Activated CD4-positive, CD25-positive, alpha-beta regulatory T cell treated with anti-CD3 and anti-CD28 coated beads, Interleukin-2, amount 50 U/mL, for 72 hours (primary cell): ENCODE results near the gene HOMER1.

ENCODE experiments used
- DNase-seq: peaks from one replicate; pipeline ENCODE4 v3.0.0; 2021

Gene HOMER1

DNA sequence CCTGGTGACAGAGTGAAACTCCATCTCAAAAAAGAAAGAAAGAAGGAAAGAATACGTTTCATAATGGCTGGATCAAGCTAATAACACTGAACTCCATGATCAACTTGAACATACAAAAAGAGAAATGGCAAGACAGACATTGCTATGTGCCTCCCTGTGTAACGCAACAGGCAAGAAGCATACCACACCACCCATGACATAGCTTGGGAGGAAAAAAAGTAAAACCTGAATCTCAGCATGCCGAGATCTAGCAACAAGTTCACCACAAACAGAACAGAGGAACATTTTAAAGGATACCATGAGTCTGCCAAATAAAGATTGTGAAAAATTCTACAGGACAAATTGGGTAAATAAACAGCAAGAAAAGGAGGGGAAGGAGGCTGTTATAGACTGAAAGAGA, 26.7 kb downstream of the HOMER1 start:
- DNase-seq: no peak

DNA sequence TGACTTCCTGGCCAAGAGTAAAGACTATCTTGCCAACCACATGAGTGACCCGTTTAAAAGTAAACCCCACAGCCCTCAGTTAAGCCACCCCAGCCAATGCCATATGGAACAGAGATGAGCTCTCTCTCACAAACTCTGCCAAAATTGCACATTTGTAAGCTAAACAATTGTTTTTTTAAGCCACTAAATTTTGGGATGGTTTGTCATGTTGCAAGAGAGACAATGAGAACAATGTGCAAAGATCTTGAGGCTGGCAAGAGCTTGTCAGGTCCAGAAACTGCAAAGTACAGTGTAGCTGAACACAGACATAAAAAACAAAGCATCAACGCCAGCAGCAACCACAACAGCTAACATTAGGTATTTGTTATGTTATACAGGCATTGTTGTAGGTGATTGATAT, 27.8 kb downstream of the HOMER1 start:
- no peak for DNase-seq

DNA sequence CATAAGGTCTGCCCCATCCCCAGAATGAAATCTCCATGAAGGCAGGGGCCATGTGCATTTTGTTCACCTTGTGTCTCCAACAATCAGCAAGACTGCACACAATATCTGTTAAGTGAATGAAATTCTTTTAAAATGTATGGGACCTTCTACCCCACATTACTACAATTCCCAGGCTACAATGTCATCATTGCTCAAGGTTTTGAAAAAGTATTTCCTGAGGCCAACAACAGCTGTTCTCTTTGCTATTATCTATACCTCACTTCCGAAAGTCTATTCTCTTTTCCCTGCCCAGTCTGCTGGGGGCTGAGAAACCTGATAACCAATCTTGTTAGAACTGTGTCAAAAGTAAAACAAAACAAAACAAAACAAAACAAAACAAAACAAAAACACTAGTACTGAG, 29.2 kb downstream of the HOMER1 start:
- DNase-seq: no peak

DNA sequence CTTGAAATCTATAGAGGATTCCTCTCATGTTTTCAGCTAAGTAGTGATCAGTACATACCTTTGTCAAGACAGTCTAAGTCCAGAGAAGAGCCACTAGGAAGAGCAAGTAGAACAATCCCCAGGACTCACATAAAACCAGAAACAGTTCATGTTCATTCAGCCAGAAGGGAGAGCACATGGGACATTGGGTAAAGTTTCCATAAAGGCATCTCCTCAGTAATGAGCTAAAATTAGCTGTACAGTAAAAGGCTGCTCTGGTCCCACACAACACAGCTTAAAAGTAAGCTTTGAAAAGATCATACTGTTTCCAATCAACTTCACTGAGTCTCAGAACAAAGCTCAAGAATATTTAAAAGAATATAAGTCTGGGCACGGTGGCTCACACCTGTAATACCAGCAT, 32.4 kb downstream of the HOMER1 start:
- no peak for DNase-seq

DNA sequence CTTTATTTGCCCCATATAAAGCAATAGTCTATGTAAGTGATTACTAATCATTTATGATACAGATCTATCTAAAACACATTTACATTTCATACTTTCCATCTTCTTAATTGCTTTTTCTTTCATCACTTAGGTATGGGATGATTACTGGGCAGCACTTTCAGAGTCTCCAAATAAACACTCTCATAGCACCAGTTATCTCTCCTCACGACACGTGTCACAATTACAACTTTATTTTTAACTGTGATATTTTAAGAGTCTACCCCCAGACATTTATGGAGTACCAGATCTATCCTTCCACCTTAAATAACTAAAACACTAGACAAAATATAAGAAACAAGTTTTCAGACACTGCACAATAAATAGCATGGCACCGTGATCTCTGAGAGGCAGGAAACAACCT, 32.9 kb downstream of the HOMER1 start:
- DNase-seq: no peak

DNA sequence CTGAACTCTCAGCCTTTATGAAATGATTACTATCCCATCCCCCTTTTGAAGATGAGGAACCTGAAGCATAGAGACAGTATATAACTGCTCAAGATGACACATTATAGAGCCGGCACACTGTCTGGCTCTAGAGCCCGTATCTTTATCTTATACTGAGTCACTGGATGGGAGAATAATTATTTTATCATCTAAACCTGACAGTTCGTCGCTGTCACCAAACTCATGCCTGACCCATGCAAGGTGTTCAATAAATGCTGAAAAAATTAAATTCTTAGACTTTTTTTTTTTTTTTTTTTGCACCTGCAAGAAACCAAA, 38.8 kb downstream of the HOMER1 start:
- DNase-seq: no peak

DNA sequence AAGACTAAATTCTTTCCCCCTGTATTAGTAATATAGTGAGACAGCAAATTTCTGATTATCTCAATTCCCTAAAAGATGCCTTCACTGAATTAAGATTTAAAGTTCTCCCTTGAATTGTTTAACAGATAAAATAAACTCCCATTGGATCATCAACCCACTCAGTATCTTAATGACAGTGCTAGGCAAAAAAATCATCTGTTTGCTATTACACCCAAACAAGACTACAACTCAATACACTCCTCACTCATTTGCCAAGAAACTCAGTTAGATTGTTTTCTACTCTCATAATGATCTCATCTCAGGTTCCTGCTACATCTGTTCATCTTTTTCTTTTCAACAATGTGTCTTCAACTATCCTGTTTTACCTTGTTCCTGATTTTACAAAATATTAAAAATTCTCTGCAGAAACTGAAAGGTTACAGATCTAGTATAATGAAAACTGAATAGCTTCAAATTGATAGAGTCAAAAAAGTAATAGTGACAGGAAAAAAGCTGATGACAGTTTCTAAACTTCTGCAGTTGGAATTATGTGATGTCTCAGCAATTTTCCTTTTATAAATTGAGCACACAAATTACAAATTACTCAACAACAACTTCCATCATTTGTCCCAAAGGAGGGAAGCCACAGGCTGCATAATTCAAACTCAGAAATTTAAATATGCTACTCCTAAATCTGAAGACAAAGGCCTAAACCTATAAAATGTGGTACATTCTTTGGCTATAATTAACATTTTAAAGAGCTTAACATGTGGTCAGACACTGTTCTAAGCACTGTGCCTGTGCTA, 39.4 kb downstream of the HOMER1 start:
- DNase-seq: no peak

DNA sequence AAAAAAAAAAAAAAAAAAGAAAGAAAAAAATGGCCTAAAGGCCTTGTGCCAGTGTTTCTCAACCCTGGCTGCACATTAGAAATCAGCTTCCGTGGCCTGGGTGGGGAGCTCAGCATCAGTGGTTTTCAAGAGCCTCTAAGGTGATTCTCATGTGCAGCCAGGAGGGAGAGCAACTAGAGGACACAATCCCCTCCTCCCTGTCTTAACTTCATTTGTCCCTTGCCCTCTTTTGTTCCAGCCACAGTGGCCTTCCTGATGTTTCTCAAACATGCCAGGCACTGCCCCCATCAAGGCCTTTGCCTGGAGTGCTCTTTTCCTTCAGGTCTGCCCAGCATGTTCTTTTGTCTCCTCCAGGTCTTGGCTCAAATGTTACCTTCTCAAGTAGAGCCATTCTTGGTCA, 42.4 kb downstream of the HOMER1 start:
- no peak for DNase-seq

DNA sequence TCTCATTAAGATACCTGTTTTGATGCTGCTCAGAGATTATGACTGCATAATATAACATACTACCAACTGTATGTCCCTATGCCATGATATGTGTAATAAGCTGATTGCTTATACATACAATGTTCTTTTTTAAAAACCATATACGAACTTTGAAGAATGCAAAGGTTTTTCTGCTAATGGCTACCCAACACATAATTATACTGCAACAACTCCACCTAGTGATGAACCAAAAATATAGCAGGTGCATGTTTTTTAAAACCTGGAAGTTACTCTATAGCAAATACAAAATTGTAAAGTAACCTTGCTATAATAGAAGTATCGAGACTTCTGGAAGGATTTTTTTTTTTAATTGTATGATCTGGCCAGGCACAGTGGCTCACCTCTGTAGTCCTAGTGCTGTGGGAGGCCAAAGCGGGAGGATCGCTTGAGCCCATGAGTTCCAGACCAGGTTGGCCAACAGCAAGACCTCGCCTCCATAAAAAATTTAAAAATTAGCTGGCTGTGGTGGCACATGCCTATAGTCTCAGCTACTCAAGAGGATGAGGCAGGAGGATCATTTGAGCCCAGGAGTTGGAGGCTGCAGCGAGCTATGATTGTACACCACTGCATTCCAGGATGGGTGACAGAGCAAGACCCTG, 49.1 kb downstream of the HOMER1 start:
- no peak for DNase-seq

DNA sequence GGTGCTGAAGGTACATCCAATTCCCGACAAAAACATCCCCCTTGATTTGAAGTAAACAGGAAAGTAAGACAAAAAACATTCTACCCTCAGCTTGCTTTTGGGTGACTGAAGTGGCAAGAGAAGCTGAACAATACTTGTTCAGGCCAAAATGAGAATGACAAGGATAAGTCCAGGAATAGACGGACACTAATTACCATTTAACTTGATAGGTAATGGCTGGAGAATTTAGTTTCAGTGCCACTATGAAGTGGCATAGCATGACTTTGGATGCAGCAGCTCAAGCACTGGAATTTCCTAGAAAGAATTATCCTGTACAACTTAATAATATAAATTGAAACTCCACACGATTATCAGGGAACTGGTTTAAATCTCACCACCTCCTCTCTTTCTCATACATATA, 49.7 kb downstream of the HOMER1 start:
- no peak for DNase-seq

DNA sequence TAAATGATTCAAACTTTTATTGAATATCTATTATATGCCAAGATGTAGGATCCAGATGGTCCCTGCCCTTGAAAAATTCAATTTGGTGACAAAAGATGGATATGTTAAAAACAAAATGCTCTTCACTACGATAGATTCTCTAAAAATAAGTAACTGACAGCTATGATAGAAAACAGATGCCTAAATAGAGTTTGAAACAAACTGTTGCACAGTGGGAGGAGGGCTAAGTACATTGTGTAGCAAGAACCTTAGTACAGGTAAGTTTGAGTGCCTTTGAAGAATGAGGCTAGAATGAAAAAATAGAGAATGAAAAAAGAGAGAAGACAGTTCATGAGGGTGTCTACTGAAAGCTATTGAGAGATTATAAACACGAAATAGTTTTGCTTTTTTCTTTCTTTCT, 54.3 kb downstream of the HOMER1 start:
- no peak for DNase-seq

DNA sequence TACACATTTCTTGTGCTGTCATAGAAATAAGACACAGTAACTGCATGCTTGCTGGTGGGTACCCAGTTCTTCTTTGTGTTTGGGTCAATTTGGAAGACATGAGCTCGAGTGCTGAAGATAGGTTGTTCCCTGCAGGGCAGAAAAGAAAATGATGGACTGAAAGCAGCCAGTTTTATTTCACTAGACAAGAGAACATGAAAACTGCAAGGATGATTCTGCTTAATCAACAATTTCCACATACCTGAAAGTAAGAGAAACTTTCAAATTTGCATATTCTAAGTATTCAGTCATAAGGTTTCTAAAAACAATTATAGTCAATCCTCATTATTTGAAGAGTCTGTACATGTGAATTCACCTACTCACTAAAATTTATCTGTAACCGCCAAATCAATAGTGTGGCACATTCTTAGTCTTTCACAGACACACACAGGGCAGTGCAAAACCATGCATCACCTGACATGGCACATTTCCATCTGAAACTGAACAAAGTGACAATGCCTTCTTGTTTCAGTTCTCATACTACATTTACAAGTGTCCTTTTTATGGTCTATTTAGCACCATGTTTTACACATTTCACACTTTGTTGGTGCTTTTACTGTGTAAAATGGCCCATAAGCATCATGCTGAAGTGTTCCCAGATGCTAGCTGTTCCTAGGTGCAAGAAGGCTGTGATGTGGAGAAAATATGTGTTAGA, 56.9 kb downstream of the HOMER1 start:
- DNase-seq: no peak

DNA sequence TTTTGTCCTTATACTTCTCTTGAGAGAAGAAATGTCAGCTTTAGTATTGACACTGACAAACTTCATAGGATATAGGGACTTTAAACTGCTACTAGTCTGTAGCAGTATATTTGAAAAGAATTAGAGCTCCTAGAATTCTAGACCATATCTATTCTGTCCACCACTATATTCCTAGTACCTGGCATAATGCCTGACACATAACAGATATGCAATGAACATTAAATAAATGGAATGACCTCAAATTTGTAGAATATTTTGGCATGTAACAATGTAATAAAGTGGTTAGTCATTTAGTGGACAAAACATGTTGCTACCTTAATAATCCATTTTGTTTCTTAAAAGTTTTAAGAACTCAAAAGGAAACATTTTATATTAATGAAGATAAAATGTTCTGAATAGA, 57.5 kb downstream of the HOMER1 start:
- DNase-seq: no peak

DNA sequence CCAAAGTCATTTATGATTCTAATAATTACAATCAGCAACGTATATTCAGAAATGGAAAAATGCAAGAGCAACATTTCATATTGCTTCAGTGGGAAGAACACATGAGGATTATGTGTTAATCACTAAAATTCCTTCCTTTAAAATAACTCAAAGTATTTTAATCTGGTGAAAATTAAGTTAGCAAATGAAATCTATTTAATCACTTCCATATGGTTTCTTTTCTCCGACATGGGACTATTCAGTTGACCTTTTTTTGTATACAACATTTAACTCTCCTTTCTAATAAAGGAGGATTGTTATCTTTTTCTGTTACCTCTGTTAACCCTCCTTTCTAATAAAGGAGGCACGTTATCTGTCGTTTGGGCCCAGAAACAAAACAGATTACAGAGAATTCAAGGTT, 59.9 kb downstream of the HOMER1 start:
- no peak for DNase-seq

DNA sequence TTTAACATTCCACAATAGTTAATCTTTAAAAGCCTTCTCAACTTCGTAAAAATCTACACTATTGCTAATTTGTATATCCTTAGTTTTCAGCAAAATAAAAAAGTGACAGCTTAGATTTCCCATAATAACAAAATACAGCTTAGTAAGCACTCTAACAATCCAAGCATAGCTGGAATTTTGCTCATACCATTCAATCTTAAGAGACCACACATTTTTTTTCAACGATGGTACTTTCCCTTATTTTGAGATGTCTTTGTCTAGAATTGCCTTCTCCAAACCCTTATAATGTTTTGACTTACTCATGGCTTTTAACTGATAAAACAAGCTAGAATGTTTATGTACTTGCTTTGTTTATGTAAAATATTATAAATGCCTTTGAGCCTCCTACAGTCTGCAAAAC, 65.6 kb downstream of the HOMER1 start:
- no peak for DNase-seq

DNA sequence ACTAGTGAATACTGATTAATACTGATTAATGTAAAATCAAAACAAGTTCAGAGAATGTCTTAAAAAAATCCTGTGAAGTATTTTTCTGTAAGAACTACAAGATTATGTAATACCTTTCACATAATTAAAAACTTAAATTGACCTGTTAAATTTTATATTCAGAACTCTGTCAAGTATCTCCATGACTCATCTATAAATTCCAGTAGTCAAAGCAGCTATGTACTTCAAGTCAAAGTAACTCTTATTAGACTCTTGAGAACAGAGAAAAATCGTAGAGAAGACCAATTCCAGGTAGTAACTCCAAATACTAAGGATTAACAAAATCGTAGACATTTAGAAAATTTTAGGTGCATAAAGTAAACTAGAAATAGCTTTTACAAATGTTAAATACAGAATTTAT, 77.1 kb downstream of the HOMER1 start:
- DNase-seq: no peak

DNA sequence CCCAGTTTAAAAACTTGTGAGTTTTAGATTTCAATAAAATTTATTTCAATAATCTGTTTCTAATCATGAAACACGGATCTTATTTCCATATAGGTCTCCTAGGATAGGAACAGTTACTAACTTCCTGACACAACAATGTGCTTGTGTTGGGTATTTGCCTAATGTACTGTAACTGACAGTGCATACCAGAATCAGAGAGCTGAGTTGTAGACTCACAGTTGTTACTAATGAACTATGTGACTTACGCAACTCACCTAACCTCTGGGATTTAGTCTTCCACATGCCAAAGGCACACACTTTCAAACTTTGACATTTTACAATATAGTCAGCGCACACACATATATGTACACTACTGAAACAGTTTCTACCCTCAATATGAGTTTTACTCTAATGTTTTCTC, 77.7 kb downstream of the HOMER1 start:
- no peak for DNase-seq

DNA sequence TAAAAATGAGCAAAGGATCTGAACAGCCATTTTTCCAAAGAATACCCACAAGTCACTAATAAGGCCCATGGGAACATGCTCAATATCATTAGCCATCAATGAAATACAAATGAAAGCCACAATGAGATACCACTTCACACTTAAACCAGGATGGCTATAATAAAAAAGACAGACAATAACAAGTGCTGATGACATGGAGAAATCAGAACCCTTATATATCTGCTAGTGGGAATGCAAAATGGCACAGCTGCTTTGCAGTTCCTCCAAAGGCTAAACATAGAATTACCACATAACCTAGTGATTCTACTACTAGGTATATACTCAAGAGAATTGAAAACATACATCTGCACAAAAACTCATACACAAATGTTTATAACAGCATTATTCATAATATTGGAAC, 83.7 kb downstream of the HOMER1 start:
- DNase-seq: no peak

DNA sequence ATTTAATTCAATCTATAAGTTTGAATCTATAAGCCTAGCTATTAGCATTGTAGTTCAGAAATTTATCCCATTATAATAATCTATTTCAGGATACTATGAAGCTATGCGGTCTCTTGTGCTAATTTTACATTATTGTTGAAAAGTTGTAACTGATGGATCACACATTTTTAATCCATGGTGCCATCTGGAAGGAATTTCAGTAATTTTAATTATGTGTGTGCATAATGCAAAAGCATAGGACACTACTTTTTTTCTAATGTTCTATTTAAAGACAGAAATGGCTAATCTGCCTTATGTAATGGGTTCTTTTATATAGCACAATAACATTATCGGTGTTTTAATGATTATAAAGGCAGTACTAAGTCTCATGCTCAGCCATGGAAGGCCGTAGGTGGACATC, 90.6 kb downstream of the HOMER1 start:
- DNase-seq: no peak

DNA sequence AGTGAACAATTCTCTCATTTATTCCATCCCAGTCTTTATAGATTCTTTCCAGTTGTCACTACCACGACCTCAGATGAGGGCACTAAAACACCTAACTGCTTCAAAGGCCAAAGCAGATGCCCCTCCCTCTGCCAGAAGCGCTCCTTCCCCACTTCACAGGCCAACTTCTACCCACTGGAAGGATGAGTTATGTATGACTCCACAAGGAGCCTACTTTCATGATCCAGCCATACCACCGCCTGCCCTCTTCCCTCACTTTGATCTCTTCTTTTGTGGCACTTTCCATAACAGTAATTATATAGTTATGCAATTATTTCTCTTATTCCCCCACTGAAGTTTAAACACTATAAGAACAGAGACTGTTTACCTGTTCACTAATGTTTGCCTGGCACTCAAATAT, 93.7 kb downstream of the HOMER1 start:
- no peak for DNase-seq

DNA sequence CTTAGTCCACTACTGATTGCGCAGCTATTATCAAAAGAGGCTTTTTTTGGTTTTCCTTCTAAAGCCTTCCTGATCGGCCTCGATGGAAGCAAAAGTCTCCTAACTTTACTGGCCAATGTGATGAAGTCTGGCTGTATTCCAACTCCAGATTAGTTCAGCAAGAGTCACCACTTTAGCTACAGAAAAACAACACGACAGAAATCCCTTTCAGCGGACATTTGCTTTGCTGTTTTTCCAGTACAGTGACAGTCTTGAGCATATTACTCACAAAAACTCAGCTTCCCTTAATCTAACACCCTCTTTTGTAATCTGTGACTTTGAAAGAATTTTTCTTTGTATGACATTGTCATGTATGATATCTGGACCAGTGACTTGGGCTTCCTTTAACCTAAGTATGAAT, 95.7 kb downstream of the HOMER1 start:
- no peak for DNase-seq

DNA sequence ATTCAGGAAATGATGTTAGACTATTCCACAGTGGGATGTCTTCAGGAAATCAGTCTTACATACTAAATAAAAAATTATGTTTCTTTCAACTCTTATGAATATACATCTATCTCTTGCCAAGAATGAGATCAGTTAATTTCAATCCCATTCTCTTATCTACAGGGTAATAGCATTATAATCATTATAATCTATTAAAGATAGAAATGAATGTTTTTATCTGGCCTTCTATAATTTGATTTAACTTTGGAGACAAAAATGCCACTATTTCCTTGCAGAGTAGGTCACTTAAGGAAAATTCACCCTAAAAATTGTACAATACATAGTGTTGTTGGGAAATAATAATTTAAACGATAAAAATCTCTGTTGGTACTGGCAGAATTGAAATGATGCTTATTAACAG, 96.4 kb downstream of the HOMER1 start:
- DNase-seq: no peak

DNA sequence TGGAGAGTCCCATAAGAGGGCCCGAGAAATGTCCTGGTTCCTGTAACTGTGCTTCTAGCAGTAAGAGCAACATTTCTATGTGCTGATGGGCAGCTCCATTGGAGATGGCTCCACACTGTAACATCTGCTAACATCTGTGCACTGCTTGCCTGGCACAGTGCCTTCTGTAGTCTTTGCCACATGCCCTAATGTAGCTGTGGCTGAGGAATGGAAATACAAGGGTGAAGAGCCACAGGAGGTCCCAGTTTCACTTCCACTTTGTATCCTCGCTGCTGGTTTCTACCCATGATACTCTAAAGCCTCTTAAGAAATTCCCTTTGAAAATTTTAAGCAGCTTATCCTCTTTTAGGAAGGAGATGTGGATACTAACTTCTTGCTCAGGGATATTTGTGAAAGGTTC, 97.4 kb downstream of the HOMER1 start:
- no peak for DNase-seq

DNA sequence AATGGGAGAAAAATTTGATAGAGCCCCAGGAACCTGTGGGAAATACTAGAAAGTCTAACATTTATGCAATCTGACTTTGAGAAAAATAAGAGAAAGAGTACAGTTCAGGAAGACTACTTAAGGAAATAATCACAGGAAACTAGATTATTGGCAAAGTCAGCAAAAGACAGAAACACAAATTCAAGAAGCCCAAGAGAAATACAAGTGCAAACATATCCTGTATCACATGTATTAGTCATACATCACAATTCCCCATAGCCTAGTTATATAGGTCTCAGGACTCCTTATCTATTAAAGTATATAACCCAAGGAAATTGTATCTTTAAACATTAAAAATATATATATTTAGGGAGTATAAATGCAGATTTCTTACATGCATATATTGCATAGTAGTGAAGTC, 100.8 kb downstream of the HOMER1 start:
- no peak for DNase-seq

DNA sequence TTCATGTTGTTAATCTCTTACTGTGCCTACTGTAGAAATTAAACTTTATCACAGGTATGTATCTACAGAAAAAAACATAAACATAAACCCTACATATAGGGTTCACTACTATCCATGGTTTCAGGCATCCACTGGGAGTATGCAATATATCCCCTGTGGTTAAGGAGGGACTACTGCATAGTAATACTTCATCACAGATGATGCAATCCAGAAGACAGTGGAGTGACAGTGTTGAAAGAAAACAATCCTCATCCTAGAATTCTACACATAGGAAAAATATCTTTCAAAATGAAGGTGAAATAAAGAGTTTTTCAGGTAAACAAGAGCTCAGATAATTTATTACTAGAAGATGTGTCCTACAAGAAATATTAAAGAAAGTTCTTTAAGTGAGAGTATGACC, 105.9 kb downstream of the HOMER1 start:
- DNase-seq: no peak
